Psoas muscle (tissue), 8 donors: Measurements from ENCODE around the gene RAD51B. TPM values are rescaled to one million over a fixed set of nuclear protein-coding genes. Genes with fewer than 3 reads are reported as not detected.

ENCODE experiments used
- ATAC-seq, 4 donors: fragments of 200-7000 bp; cut with Tn5 transposase; one replicate each; pipeline ENCODE4 v1.9.1; 2020; ENCODE audit warnings: moderate library complexity in 3 of 4, mild to moderate bottlenecking in 2 of 4
- DNase-seq, 2 donors: peaks; one replicate each; pipeline ENCODE4 v3.0.0-alpha.2; 2020
- H3K27ac ChIP-seq: fragments of 200-600 bp; one replicate; pipeline ENCODE4 v1.8.0; 2022
- H3K27me3 ChIP-seq, 3 donors: fragments of 200-600 bp in 1 of 3; one replicate each; pipeline versions ENCODE4 v1.6.1 to v1.8.0; 2013 to 2022; ENCODE audit warnings: low read length in 2 of 3, mild to moderate bottlenecking in 2 of 3, moderate library complexity in 1 of 3; ENCODE audit not compliant: insufficient read depth in 3 of 3
- H3K36me3 ChIP-seq, 2 donors: fragments of 200-600 bp in 1 of 2; one replicate each; pipeline versions ENCODE4 v1.6.1 to v1.8.0; 2013 to 2022; ENCODE audit warnings: low read depth in 1 of 2, mild to moderate bottlenecking in 1 of 2, moderate library complexity in 1 of 2; ENCODE audit not compliant: insufficient read depth in 1 of 2
- H3K4me1 ChIP-seq: fragments of 200-600 bp; one replicate; pipeline ENCODE4 v1.8.0; 2022
- H3K4me3 ChIP-seq: fragments of 200-600 bp; one replicate; pipeline ENCODE4 v1.8.0; 2022; ENCODE audit warnings: mild to moderate bottlenecking
- H3K9me3 ChIP-seq: fragments of 200-600 bp; one replicate; pipeline ENCODE4 v1.8.0; 2022
- CTCF ChIP-seq: fragments of 200-600 bp; IDR thresholded peaks from one replicate; pipeline ENCODE4 v1.8.0; 2022; ENCODE audit warnings: antibody characterized with exemption
- WGBS, 3 donors: extraction: QIAGEN DNeasy Blood & Tissue Kit; methylation state at CpG; one replicate each; pipeline versions ENCODE4 v1.1.6 to v1.1.7; 2013; 5-methylcytosine and 5-hydroxymethylcytosine counted together
- intact Hi-C, 2 donors: fragments of 100-400 bp; cut with DNase I; formaldehyde crosslinking; loops; one replicate each; pipeline versions ENCODE4 v1.11.0 to v1.14.2; 2022
- polyA plus RNA-seq, 3 donors: library from polyadenylated mRNA; stranded (reverse); fragments of 200-250 nt; gene quantifications; one replicate each; pipeline ENCODE4 v1.2.3, GENCODE V29; 2013
- total RNA-seq, 4 donors: library from RNA; stranded (reverse); fragmentation: NEBNext Ultra II Directional in 2 of 4; extraction: Animal tissue kit (Norgen Biotek cat#: 25700) in 2 of 4; gene quantifications; one replicate each; pipeline versions ENCODE4 v1.2.1 to v1.2.4, GENCODE V29; 2021 to 2023
- donor health status: healthy with polysubstance abuse.
- donor health status: DM: no; HTN: no; CAD: no; lungs with moderate emphysema.
- donor health status: Bipolar disorder and iron deficiency.
- donor health status: healthy.
- donor health status: DM: yes; HTN: yes; CAD: no.
- donor health status: DM: no; HTN: no; CAD: no.
- donor health status: DM: no; HTN: no; CAD: no.
- donor health status: DM: yes; HTN: yes; CAD: no.

The RAD51B gene
- total and polyA plus RNA-seq, 7 donors, result 0.60 to 7.2 (median 2.2) TPM

- Histone ChIP-seq H3K27me3 (no peaks in the 10 kb centered on the region), H3K4me1 (peaks cover 27% of the 10 kb centered on the region), H3K9me3 (no peaks in the 10 kb centered on the region), H3K4me3 (no peak overlapping the region), H3K36me3 (no peaks in the 10 kb centered on the region), H3K27ac (peak overlapping the region; percentile 90)
- DNase-seq (no peak), ATAC-seq (no peak)
- TF ChIP-seq CTCF, result no peak
- intact Hi-C loops, result loop anchor here (5.0 kb wide), 2 partner anchors 65 to 70 kb away; no protein-coding TSS in a partner anchor
- 86 to 91% (median 88%) methylated on average over 8 of the region's 8 CpGs for WGBS, 3 donors
Measured at GRCh38 chr14:68477461-68478085, 658.0 kb downstream of the RAD51B start.

- H3K27ac ChIP-seq, result no peak overlapping the region
- WGBS, 3 donors, result 82 to 94% (median 89%) methylated on average over 3 of the region's 3 CpGs
- no peak for TF ChIP-seq CTCF
- no peak for DNase-seq
- no peaks in the 10 kb centered on the region for H3K9me3 ChIP-seq
- no peak for ATAC-seq
- H3K4me1 ChIP-seq, result peaks cover 17% of the 10 kb centered on the region
- intact Hi-C loops, result loop anchor here (5.0 kb wide), 2 partner anchors 63 to 68 kb away; no protein-coding TSS in a partner anchor
- H3K36me3 ChIP-seq, result no peaks in the 10 kb centered on the region
- H3K4me3 ChIP-seq, result no peak overlapping the region
- H3K27me3 ChIP-seq, result no peaks in the 10 kb centered on the region
Measured at GRCh38 chr14:68479247-68479646, 659.7 kb downstream of the RAD51B start.

- intact Hi-C loops, result no loop called here
- Histone ChIP-seq H3K4me3 (no peak overlapping the region), H3K36me3 (no peaks in the 10 kb centered on the region), H3K4me1 (peaks cover 4% of the 10 kb centered on the region), H3K9me3 (no peaks in the 10 kb centered on the region), H3K27me3 (no peaks in the 10 kb centered on the region), H3K27ac (no peak overlapping the region)
- no peak for DNase-seq
- TF ChIP-seq CTCF, result no peak
- WGBS, 3 donors, result 91 to 97% (median 96%) methylated on average over 2 of the region's 2 CpGs
- ATAC-seq, result no peak
Measured at GRCh38 chr14:68482018-68482417, 662.4 kb downstream of the RAD51B start.

- DNase-seq (no peak), ATAC-seq (no peak)
- no peaks in the 10 kb centered on the region for H3K27me3 ChIP-seq
- 90 to 98% (median 90%) methylated on average over 1 of the region's 1 CpG for WGBS, 3 donors
- H3K4me1 ChIP-seq, result no peaks in the 10 kb centered on the region
- no peak for TF ChIP-seq CTCF
- H3K4me3 ChIP-seq, result no peak overlapping the region
- H3K9me3 ChIP-seq, result no peaks in the 10 kb centered on the region
- H3K36me3 ChIP-seq, result no peaks in the 10 kb centered on the region
- intact Hi-C loops, result no loop called here
- H3K27ac ChIP-seq, result no peak overlapping the region
Measured at GRCh38 chr14:68482772-68483395, 663.3 kb downstream of the RAD51B start.
